ENCODE results near the gene CCSAP.

The CCSAP gene

DNA sequence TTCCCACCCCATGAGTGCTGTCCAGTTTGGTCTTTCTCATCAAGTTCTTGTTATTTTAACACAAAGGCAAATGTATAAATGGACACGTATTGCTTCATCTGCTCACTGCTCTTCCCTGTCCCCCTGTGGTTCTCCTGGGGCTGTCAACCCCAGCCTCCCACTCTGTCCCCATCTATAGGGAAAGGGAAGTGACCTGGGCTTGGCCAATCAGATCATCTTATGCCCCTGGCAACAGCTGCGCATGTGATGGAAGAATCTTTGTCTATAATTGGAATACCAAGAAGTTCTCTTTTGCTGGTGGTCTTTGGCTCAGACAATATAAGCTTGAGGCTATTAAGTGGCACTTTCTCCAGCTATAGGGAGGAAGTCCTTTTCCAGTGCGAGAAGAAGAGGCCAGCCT is 4.7 kb upstream of the CCSAP start:
- TF ChIP-seq, protein P1, sequence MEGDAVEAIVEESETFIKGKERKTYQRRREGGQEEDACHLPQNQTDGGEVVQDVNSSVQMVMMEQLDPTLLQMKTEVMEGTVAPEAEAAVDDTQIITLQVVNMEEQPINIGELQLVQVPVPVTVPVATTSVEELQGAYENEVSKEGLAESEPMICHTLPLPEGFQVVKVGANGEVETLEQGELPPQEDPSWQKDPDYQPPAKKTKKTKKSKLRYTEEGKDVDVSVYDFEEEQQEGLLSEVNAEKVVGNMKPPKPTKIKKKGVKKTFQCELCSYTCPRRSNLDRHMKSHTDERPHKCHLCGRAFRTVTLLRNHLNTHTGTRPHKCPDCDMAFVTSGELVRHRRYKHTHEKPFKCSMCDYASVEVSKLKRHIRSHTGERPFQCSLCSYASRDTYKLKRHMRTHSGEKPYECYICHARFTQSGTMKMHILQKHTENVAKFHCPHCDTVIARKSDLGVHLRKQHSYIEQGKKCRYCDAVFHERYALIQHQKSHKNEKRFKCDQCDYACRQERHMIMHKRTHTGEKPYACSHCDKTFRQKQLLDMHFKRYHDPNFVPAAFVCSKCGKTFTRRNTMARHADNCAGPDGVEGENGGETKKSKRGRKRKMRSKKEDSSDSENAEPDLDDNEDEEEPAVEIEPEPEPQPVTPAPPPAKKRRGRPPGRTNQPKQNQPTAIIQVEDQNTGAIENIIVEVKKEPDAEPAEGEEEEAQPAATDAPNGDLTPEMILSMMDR (IDR thresholded peaks at IDR 0.05; ENCODE audit: extremely low read depth, missing control alignments), result no peak
- DNase-seq (ENCODE audit: low spot score), result no peak

DNA sequence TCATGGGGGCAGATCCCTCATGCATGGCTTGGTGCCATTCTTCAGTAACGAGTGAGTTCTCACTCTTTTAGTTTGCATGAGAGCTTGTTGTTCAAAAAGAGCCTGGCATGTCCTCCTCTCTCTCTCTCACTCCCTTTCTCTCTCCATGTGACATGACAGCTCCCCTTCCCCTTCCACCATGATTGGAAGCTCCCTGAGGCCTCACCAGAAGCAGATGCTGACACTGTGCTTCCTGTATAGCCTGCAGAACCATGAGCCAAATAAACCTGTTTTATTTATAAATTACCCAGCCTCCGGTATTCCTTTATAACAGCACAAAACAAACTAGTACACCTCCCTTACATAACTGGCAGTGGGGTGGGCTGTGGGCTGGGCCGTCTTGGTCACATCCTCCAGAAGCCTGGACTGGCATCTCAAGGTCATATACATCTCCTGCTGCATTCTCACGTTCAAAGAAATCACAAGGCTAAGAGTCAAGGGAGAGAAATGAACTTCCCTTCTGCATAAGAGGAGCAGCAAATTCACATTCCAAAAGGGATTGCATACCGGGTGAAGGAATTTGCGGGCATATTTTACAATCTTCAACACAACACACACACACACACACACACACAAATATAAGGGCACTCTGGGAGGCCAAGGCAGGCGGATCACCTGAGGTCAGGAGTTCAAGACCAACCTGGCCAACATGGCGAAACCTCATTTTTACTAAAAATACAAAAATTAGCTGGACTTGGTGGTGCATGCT is 2.3 kb upstream of the CCSAP start:
- no peak for DNase-seq (ENCODE audit: low spot score)
- TF ChIP-seq, protein P1 (IDR thresholded peaks at IDR 0.05; ENCODE audit: extremely low read depth, missing control alignments), result no peak

DNA sequence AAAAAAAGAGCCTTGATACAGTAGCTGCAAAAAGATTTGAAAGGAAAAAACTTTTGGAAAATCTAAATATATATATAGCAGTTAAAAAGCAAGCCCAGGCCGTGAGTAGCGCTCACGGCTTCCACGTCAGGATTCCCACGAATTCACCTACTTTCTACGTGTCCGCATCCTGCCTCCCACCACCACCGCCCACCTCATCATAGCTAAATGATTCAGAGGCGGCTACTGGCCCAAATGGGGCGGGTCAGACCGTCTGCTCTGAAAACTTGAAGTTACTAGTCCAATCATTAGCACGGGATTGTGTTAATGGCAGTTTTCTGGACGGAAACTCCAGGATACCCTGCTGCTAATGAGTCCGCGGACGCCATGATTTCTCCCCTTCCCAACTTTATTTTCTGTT is 1.3 kb upstream of the CCSAP start:
- TF ChIP-seq, protein P1 (IDR thresholded peaks at IDR 0.05; ENCODE audit: extremely low read depth, missing control alignments), result no peak
- no peak for DNase-seq (ENCODE audit: low spot score)

DNA sequence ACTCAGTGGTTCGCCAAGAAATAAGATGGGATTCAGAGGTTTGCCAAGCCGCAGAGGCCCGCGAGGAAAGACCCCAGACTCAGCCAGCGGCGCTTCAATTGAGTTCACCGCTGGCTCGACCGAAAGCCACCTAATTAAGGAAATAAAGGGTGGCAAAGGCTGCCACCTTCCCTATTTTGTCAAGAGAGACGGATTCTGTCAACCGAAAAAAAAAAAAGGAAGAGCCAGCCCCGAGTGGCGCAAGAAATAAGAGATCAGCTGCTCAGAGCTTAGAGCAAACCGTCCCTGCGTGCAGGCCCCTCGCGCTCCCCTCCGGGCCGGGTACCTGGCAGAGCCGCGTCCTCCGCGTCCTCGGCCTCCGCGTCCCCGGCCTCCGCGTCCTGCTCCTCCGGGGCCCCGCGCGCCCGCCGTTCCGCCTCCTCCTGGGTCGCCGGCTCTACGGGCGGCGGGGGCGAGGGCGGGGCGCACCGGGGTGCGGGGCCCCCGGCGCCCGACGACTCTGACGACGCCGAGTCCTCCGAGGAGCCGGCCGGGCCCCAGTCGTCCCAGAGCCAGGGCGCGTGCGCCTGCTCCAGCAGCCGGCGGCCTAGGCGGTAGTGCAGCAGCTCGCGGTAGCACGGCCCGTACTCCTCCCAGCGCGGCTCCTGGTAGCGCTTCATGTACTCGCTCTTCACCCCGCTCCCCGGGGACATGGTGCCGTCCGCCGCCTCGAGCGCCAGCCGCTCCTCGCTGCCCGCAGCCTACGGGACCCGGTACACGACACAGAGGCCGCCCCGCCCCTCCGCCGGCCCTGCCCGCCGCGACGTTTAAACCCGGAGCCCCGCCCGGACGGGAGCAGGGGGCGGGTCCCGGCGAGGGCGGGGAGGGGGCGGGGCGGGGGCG is 832 bp downstream of the CCSAP start:
- DNase-seq (ENCODE audit: low spot score), result peak; percentile 95
- TF ChIP-seq, protein P1 (IDR thresholded peaks at IDR 0.05; ENCODE audit: extremely low read depth, missing control alignments), result no peak

DNA sequence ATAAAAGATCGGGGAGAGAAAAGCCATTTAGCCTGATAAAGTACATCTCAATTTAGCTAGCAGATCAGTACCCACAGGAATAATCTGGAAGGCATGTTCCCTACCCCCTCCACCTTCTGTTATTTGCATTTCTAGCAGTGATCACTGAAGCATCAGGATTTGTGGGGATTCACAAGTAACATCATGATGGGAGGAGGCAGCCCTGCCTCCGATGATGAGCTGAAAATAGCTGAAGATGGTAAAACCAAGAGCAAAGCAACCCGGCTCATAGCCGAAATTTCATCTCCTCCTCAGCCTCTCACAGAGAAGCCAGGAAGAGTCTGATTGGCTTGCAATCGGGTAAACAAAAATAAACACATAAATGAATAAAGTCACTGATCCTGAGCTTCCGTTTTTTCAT is 2.4 kb downstream of the CCSAP start:
- DNase-seq (ENCODE audit: low spot score), result no peak
- TF ChIP-seq, protein P1 (IDR thresholded peaks at IDR 0.05; ENCODE audit: extremely low read depth, missing control alignments), result no peak

DNA sequence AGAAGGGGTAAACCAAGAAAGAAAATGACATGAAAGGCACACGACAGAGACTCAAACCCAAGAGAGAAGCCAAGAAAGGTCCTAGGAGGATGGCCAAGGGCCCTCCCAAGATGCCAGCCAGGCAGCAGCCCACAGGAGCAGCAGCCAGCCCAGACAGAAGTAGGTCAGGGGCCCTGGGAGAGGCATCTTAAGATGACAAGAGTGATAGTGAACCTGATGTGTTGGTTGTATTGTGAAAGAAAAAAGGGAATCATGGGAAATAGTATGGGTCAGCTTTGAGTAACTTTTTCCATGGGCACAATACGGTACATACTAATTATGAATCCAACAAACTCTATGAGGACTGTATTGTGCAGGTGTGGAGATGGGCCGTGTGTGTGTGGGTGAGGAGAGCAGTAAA is 3.3 kb downstream of the CCSAP start:
- TF ChIP-seq, protein P1 (IDR thresholded peaks at IDR 0.05; ENCODE audit: extremely low read depth, missing control alignments), result no peak

DNA sequence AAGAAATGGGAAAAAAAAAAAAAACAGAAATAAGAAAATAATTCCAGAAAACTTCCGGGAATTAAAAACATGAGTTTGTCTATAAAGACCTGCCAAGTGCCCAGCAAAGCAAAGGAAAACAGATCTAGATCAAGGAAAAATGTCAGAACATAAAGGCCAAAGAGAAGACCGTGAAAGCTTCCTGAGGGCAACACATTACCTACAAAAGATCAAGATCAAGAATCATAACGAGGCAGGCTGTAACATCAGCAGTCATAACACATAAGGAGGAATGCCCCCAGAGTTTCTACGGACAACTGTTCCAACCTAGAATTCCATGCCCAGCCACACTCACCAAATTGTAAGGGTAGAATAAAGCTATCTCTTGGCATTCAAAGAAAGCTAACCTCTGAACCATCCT is 3.8 kb downstream of the CCSAP start:
- TF ChIP-seq, protein P1 (IDR thresholded peaks at IDR 0.05; ENCODE audit: extremely low read depth, missing control alignments), result no peak
- DNase-seq (ENCODE audit: low spot score), result no peak

More for the DNA sequence above, 3.3 kb downstream of the CCSAP start:
- DNase-seq (ENCODE audit: low spot score), result no peak
